Fibroblast of peridontal ligament (primary cell): ENCODE data around the gene DNAJA2.
"Not testable (repeated sequence)": the region's sequence is repeated elsewhere in the genome, so short reads cannot be mapped to it uniquely, and the experiment has no call there.

Experiments
- DNase-seq: peaks from one replicate; pipeline ENCODE4 v3.0.0-alpha.2; 2010; ENCODE audit errors: extremely low read depth

The DNAJA2 gene

GRCh38 chr16:46975908-46976470 lies 2.5 kb upstream of the DNAJA2 start:
- DNase-seq, result no peak

DNA sequence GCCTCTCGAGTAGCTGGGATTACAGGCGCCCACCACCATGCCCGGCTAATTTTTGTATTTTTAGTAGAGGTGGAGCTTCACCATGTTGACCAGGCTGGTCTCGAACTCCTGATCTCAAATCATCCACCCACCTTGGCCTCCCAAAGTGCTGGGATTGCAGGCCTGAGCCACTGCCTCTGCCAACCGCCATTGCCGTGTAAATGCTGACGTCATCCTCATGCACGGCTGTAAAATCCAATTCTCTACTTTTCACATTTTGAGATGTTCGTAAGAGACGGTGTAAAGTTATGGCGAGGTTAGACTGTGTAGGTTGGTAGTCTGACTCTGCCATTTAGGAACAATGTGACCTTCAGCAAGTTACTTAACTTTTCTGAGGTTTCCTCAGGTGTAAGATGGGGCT lies 1.7 kb upstream of the DNAJA2 start:
- no peak for DNase-seq

DNA sequence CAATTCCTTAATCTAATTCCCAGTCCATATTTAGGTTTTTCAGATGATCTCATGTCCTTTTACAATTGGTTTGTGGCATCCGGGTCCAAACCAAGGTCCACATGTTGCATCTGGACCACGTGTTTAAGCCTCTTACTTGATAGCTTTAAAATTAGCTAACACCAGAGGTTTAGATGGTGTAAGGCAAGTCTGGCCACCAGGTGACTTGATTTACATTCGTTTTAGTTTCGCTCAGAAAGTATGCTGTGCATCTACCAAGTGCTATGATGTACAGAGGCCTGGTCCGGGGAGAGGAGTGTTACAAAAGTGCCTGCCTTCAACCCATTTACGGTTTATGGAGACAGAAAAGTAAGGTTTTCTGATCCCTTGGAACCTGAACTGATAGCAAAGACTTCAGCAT lies 878 bp upstream of the DNAJA2 start:
- DNase-seq, result no peak

- no peak for DNase-seq
Observed at GRCh38 chr16:46973996-46974324, 486 bp upstream of the DNAJA2 start.

- peak; percentile 29 for DNase-seq
Observed at GRCh38 chr16:46972429-46973206, 856 bp downstream of the DNAJA2 start.

GRCh38 chr16:46971271-46971670 lies 2.2 kb downstream of the DNAJA2 start:
- no peak for DNase-seq

DNA sequence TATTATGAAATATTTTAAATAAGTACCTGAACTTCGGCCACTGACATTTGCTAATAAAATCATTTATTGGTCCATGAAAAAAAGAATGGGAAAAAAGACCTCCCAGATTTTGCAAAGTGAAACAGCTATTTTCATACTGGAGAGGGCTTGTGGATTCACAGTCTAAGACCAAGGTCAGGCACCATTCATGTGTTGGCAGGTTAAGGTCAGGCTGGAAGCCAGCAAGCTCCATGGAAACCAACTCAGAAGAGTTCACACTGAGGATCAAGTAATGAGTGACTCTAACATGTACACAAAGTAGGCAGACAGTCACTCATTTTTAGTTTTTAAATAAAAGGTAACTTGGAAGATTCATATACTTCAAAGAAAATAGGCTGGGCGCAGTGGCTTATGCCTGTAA lies 3.4 kb downstream of the DNAJA2 start:
- DNase-seq, result no peak

GRCh38 chr16:46968063-46968435 lies 5.4 kb downstream of the DNAJA2 start:
- no peak for DNase-seq

DNA sequence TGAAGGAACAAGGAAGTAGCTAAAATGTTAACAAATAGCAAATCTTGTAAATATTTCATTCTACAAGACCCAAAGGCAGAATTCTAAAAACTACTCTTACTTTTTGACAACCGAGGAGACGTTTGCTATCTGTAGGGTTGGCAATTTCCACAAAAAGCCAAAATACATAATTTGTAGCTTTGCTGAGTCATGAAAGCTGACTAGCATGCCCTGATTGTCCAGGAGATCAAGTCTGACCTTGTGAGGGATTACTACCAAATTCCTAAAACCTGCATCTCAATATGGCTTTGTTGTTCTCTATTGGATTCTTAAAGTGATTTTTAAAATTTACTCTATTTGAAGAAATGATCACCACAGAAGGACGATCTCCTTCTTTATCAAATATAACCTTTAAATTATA lies 10.8 kb downstream of the DNAJA2 start:
- DNase-seq, result peak; percentile 27

GRCh38 chr16:46961373-46962353 lies 11.8 kb downstream of the DNAJA2 start:
- DNase-seq, result peak; percentile 66

DNA sequence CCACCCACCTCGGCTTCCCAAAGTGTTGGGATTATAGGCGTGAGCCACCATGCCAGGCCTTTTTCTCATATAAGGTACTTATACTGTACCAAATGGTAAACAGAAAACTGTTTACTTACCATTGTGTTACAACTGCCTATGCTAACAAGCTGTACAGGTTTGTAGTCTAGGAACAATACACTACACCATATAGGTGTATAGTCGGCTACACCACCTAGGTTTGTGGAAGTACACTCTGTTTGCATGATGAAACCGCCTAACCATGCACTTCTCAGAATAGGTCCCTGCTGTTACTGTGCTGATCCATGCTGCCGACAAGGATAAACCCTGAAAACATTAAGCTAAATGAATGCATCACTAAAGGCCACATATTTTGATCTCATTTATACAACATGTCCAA lies 18.9 kb downstream of the DNAJA2 start:
- no peak for DNase-seq

- DNase-seq, result no peak
Observed at GRCh38 chr16:46950009-46950408, 23.5 kb downstream of the DNAJA2 start.

DNA sequence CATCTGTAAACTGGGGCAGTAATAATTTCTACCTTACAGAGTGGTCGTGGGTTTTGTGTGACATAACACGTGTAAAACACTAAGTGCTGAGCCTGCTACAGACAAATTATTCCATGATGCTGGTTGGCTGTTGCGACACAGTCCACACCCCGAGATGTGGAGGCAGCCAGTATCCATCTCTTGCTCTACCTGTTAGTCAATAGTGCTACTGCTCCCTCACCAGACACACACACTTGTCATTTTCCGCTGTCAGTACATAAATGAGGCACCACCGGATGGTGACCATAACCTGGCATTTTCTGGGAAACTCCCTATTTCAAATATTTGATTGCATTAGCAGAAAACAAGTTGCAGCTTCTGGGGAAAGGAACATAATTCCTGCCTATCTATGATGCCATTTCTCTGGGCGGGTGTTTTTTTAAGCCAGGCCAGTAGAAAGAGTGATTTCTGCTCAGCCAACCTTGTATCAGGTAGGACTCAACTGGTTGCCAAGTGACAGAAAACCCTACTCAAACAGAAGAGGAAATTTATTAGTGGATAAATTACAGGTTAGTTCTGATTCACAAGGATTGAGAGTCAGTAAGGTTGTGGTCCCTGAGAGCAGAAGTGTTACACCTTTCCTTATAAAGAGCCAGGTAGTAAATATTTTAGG lies 24.1 kb downstream of the DNAJA2 start:
- DNase-seq, result no peak

DNA sequence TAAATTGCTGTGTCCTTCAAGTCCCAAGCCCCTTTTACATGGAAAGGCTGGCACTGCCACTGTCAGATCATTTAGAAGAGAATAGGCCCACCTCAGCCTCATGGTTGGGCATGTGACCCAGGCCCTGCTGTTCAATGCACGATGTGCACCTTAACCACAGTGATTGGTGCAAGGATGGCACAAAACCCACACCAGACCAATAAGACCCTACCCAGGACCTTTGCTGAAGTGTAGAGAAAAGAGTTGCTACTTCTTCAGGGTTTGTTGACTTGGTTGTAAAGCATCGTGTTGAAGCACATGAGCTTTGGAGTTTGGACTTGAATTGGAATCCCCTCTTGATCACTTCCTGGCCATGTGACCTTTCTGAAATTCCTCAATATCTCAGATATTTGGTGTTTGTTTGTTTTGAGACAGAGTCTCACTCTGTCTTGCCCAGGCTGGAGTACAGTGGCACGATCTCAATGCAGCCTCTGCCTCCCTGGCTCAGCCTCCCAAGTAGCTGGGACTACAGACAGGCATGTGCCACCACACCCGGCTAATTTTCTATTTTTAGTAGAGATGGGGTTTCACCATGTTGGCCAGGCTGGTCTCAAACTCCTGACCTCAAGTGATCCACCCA lies 24.8 kb downstream of the DNAJA2 start:
- no peak for DNase-seq

- peak; percentile 63 for DNase-seq
Observed at GRCh38 chr16:46947900-46948547, 25.4 kb downstream of the DNAJA2 start.

GRCh38 chr16:46944713-46945112 lies 28.8 kb downstream of the DNAJA2 start:
- not testable (repeated sequence) for DNase-seq

GRCh38 chr16:46937536-46937935 lies 35.9 kb downstream of the DNAJA2 start:
- no peak for DNase-seq

GRCh38 chr16:46932802-46933201 lies 40.7 kb downstream of the DNAJA2 start:
- DNase-seq, result no peak

GRCh38 chr16:46930861-46931260 lies 42.6 kb downstream of the DNAJA2 start:
- no peak for DNase-seq

DNA sequence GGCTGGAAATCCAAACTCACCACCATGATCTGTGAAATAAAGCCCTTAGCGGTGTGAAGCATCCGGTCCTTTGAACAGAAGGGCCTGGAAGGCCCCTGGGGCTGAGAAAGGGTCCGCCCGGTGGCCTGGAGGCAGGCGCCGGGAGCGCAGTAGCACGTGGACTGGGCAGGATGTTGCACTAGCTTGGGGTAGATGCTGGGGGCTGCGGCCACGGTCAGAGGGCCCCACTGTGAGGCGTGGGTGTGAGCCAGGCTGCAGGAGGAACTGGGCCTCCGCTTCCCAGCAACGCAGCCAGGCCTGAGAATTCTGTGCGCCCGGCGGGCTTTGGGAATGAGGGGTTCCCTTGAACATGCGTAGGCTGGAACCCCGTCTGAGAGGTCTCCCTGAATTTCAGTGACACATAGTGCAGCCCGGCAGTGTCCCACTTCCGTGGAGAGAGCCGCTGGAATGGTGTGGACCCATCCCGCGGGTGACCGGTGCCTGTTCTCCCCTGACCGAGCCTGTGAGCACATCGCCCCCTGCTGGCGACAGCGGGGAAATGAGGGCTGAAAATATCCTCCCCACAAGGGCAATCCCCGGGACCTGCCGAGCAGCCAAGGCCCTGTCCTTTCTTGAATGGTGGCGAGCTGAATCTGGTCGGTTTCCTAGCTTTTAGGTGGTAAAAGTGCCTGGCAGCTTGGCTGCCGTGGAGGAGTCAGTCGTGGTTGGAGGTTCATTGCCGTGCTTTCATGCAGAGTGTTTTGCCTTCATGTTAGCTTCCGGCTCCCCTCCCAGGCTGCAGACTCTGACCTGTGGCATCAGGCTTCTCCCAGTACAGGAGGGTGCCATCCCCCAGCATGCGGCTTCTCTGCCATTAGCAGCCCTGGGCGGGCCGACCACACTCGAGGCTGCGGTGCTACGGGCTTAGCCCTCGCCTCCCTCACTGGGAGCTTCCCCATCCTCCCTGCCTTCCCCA lies 43.8 kb downstream of the DNAJA2 start:
- peak; percentile 50 for DNase-seq
